ENCODE results near the gene PACSIN2.
"Not testable (repeated sequence)": the region's sequence is repeated elsewhere in the genome, so short reads cannot be mapped to it uniquely, and the experiment has no call there.

PACSIN2 gene

GRCh38 chr22:43012390-43012789 lies 2.6 kb downstream of the PACSIN2 start:
- DNase-seq = no peak

GRCh38 chr22:43011079-43011478 lies 3.9 kb downstream of the PACSIN2 start:
- DNase-seq = no peak

GRCh38 chr22:43009444-43009843 lies 5.5 kb downstream of the PACSIN2 start:
- DNase-seq = no peak

- no peak for DNase-seq
These were observed 6.0 kb downstream of the PACSIN2 start for GRCh38 chr22:43008921-43009320.

- DNase-seq = no peak
These were observed 6.4 kb downstream of the PACSIN2 start for GRCh38 chr22:43008509-43008908.

- DNase-seq = no peak
These were observed 7.3 kb downstream of the PACSIN2 start for GRCh38 chr22:43007519-43008102.

- DNase-seq = no peak
These were observed 8.2 kb downstream of the PACSIN2 start for GRCh38 chr22:43006753-43007152.

GRCh38 chr22:43006016-43006505 lies 8.9 kb downstream of the PACSIN2 start:
- no peak for DNase-seq

GRCh38 chr22:43005106-43005505 lies 9.8 kb downstream of the PACSIN2 start:
- DNase-seq = no peak

GRCh38 chr22:43004362-43005035 lies 10.4 kb downstream of the PACSIN2 start:
- no peak for DNase-seq

GRCh38 chr22:43002202-43002586 lies 12.8 kb downstream of the PACSIN2 start:
- no peak for DNase-seq

- no peak for DNase-seq
These were observed 13.4 kb downstream of the PACSIN2 start for GRCh38 chr22:43001271-43002201.

- no peak for DNase-seq
These were observed 14.3 kb downstream of the PACSIN2 start for GRCh38 chr22:43000441-43001175.

GRCh38 chr22:42997582-42998090 lies 17.3 kb downstream of the PACSIN2 start:
- no peak for DNase-seq

GRCh38 chr22:42996646-42997365 lies 18.1 kb downstream of the PACSIN2 start:
- no peak for DNase-seq

- DNase-seq = not testable (repeated sequence)
These were observed 19.3 kb downstream of the PACSIN2 start for GRCh38 chr22:42995654-42996053.

- DNase-seq = no peak
These were observed 19.9 kb downstream of the PACSIN2 start for GRCh38 chr22:42994917-42995562.

- no peak for DNase-seq
These were observed 20.6 kb downstream of the PACSIN2 start for GRCh38 chr22:42994276-42994916.

GRCh38 chr22:42993651-42994275 lies 21.2 kb downstream of the PACSIN2 start:
- no peak for DNase-seq

All from right kidney (tissue), 1 donor.